ENCODE measurements around the gene CYP27C1.

- no peak for TF ChIP-seq CTCF (IDR thresholded peaks at IDR 0.05)
- no peak for TF ChIP-seq POLR2A (IDR thresholded peaks at IDR 0.05)
These were observed 13.6 kb upstream of the CYP27C1 start for GRCh38 chr2:127233710-127234109.

Data from adrenal gland (tissue), 5 donors.